Nephron progenitor cell (in vitro differentiated cells): Measurements from ENCODE around the gene NIPAL4.

Experiments used
- DNase-seq: peaks from one replicate; pipeline ENCODE4 v3.0.0; 2021
- H3K27ac Mint-ChIP-seq: 2 replicates; pipeline ENCODE4 v1.8.0; 2021; ENCODE audit warnings: mild to moderate bottlenecking, moderate library complexity, mixed read lengths
- H3K27me3 Mint-ChIP-seq: 2 replicates; pipeline ENCODE4 v1.8.0; 2021; ENCODE audit warnings: mild to moderate bottlenecking, low read depth, mixed read lengths; ENCODE audit not compliant: poor library complexity
- H3K36me3 Mint-ChIP-seq: 2 replicates; pipeline ENCODE4 v1.8.0; 2021; ENCODE audit warnings: low read depth, mixed read lengths
- H3K4me1 Mint-ChIP-seq: 2 replicates; pipeline ENCODE4 v1.8.0; 2021; ENCODE audit warnings: mixed read lengths
- H3K4me3 Mint-ChIP-seq: 2 replicates; pipeline ENCODE4 v1.8.0; 2021; ENCODE audit warnings: mild to moderate bottlenecking, moderate library complexity, mixed read lengths
- H3K9me3 Mint-ChIP-seq: 2 replicates; pipeline ENCODE4 v1.8.0; 2021; ENCODE audit warnings: mild to moderate bottlenecking, moderate library complexity, mixed read lengths
- TF ChIP-seq, protein P1 (sequence below): fragments of 200-600 bp; sonication (generic); IDR thresholded peaks from 2 replicates; pipeline ENCODE4 v1.5.0; 2021; ENCODE audit warnings: antibody characterized with exemption

NIPAL4 gene

GRCh38 chr5:157463621-157464518 is 3.9 kb downstream of the NIPAL4 start:
- Mint-ChIP-seq H3K9me3 (no peaks in the 10 kb centered on the region), H3K4me3 (no peak overlapping the region), H3K4me1 (peaks cover 17% of the 10 kb centered on the region), H3K36me3 (no peaks in the 10 kb centered on the region), H3K27ac (no peak overlapping the region), H3K27me3 (peaks cover 44% of the 10 kb centered on the region)
- DNase-seq: no peak
- TF ChIP-seq, protein P1, sequence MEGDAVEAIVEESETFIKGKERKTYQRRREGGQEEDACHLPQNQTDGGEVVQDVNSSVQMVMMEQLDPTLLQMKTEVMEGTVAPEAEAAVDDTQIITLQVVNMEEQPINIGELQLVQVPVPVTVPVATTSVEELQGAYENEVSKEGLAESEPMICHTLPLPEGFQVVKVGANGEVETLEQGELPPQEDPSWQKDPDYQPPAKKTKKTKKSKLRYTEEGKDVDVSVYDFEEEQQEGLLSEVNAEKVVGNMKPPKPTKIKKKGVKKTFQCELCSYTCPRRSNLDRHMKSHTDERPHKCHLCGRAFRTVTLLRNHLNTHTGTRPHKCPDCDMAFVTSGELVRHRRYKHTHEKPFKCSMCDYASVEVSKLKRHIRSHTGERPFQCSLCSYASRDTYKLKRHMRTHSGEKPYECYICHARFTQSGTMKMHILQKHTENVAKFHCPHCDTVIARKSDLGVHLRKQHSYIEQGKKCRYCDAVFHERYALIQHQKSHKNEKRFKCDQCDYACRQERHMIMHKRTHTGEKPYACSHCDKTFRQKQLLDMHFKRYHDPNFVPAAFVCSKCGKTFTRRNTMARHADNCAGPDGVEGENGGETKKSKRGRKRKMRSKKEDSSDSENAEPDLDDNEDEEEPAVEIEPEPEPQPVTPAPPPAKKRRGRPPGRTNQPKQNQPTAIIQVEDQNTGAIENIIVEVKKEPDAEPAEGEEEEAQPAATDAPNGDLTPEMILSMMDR: no peak

DNA sequence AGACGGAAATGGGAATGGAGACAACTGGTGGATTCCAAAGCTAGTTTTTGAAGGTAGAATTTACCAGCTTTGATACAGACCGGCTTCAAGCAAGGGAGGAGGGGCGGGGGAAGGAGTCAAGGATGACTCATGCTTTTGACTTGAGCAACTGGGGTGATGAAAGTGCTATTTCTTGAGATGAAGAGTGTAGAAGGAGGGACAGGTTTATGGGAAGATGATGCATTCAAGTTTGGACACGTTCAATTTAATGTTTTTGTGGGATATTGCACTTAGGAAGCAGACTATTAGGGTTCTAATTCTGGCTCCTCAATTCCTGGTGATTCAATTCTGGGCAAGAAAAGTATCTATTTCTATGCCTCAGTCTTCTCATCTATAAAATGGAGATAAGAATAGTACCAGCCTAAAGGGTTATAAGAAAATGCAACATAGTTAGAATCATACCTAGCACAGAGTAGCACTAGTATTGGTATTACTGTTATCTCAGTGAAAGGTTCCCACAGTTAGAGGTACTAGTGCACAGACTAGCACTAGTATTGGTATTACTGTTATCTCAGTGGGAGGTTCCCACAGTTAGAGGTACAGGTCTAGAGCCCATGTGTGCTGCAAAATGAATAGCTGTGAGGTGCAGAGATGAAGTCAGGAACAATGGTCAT is 4.6 kb downstream of the NIPAL4 start:
- H3K4me3 Mint-ChIP-seq: no peak overlapping the region
- no peak overlapping the region for H3K27ac Mint-ChIP-seq
- peaks cover 15% of the 10 kb centered on the region for H3K4me1 Mint-ChIP-seq

DNA sequence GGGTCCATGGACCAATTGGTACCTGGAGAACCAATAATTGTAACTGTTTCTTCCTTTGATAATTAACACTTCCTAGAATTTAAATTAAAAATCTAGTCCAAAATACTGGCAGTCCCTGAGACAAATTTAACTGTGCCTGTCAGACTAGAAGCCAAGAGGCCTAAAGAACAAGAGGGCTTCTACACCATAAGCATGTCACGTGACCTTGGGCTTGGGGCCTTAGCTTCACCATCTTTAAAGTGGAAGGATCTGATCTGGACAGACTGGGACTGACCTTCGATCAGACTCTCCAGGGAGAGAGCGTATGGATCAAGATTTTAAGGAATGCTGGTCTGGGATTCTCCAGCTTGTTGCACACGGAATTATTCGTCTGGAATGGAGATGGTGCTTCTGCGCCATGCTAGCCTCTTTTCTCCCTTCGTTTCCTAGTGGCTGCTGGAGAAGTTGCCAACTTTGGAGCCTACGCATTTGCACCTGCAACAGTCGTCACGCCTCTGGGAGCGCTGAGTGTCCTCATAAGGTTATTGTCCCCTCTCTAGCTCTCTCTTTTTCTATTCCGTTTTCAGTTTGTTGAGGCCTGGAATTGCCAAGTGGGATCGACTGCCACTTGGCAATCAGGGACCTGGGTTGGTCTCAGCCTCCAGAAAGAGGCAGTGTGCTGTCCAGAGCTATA is 8.4 kb downstream of the NIPAL4 start:
- no peak for DNase-seq
- peaks cover 8% of the 10 kb centered on the region for H3K36me3 Mint-ChIP-seq
- no peak overlapping the region for H3K27ac Mint-ChIP-seq
- H3K9me3 Mint-ChIP-seq: no peaks in the 10 kb centered on the region
- TF ChIP-seq, protein P1: no peak
- H3K4me1 Mint-ChIP-seq: peaks cover 18% of the 10 kb centered on the region
- peaks cover 4% of the 10 kb centered on the region for H3K27me3 Mint-ChIP-seq
- H3K4me3 Mint-ChIP-seq: no peak overlapping the region

More for the DNA sequence above, 4.6 kb downstream of the NIPAL4 start:
- no peak for DNase-seq
- H3K36me3 Mint-ChIP-seq: no peaks in the 10 kb centered on the region
- TF ChIP-seq, protein P1: no peak
- H3K27me3 Mint-ChIP-seq: peaks cover 36% of the 10 kb centered on the region
- H3K9me3 Mint-ChIP-seq: no peaks in the 10 kb centered on the region

- TF ChIP-seq, protein P1: no peak
- H3K4me3 Mint-ChIP-seq: no peak overlapping the region
- H3K4me1 Mint-ChIP-seq: peaks cover 17% of the 10 kb centered on the region
- no peaks in the 10 kb centered on the region for H3K27me3 Mint-ChIP-seq
- no peak for DNase-seq
- no peak overlapping the region for H3K27ac Mint-ChIP-seq
- peaks cover 8% of the 10 kb centered on the region for H3K36me3 Mint-ChIP-seq
- no peaks in the 10 kb centered on the region for H3K9me3 Mint-ChIP-seq
Measured at GRCh38 chr5:157469073-157469472, 9.1 kb downstream of the NIPAL4 start.

DNA sequence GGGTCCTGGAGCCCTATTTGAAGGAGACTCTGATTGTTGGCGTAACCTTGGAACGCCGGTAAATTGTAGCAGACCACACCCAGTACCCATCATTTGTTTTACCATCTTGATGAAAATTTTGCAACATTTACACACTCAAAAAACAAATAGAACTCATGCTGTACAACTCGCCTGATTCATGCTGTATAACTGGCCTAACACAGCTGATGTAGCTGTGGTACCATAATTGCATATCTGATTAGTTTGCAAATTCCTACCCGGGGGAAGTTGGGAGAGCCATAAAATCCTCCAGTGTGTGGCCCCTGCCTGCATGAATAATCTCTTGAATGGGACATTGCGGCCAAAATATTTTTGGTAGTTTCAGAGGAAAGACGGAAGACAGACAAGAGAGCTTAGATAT is 9.7 kb downstream of the NIPAL4 start:
- Mint-ChIP-seq H3K27me3 (no peaks in the 10 kb centered on the region), H3K27ac (no peak overlapping the region), H3K36me3 (peaks cover 8% of the 10 kb centered on the region), H3K9me3 (no peaks in the 10 kb centered on the region), H3K4me1 (peaks cover 11% of the 10 kb centered on the region), H3K4me3 (no peak overlapping the region)
- DNase-seq: no peak
- TF ChIP-seq, protein P1: no peak
